Fibroblast of lung (primary cell): ENCODE measurements around the gene KPNA6.

Experiments
- EZH2 ChIP-seq: IDR thresholded peaks from 2 replicates; pipeline ENCODE4 v1.5.1; 2012; ENCODE audit warnings: low read length, control low read depth, mild to moderate bottlenecking; ENCODE audit errors: missing control alignments
- TF ChIP-seq, protein P1 (sequence below), 2 donors: IDR thresholded peaks in 1 of 2; conservative IDR thresholded peaks in 1 of 2; 1 replicate in 1 of 2; 2 replicates in 1 of 2; pipeline ENCODE4 v1.5.1; 2011 to 2012; ENCODE audit warnings: low read length in 2 of 2, control low read depth in 1 of 2, inconsistent platforms in 1 of 2, low read depth in 1 of 2, mild to moderate bottlenecking in 1 of 2

DNA sequence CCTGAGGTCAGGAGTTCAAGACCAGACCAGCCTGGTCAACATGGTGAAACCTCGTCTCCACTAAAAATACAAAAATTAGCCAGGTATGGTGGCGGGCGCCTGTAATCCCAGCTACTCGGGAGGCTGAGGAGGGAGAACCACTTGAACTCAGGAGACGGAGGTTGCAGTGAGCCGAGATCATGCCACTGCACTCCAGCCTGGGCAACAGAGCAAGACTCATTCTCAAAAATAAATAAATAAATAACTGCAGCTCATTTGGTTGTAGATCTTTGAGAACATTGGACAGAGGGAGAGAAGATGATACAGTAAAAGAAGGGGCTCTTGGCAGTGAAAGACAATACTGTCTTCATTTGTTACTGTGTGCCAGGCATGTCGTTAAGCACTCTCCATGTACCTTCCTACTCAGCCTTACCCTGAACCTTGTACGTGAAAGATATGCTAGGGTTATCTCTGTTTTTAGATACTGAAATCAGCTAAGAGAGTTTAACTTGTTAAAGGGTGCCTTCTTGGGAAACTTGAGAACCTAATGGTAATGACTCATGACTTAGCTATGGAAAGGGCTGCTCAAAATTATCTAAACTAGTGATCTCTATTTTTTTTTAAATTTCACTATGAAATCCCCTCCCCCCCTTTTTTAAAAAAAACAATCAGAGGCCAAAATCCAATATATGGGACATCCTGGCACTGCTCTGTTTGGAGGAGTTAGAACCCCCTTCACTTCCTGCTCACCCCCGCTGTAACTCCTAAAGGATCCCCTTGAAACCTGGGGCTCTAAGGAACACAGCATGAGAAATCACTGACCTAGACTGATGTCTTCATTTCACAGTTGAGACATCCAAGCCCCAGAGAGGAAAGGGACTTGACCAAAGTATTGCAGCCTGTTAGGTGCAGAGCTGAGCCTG, 6.8 kb upstream of the KPNA6 start:
- TF ChIP-seq, protein P1, sequence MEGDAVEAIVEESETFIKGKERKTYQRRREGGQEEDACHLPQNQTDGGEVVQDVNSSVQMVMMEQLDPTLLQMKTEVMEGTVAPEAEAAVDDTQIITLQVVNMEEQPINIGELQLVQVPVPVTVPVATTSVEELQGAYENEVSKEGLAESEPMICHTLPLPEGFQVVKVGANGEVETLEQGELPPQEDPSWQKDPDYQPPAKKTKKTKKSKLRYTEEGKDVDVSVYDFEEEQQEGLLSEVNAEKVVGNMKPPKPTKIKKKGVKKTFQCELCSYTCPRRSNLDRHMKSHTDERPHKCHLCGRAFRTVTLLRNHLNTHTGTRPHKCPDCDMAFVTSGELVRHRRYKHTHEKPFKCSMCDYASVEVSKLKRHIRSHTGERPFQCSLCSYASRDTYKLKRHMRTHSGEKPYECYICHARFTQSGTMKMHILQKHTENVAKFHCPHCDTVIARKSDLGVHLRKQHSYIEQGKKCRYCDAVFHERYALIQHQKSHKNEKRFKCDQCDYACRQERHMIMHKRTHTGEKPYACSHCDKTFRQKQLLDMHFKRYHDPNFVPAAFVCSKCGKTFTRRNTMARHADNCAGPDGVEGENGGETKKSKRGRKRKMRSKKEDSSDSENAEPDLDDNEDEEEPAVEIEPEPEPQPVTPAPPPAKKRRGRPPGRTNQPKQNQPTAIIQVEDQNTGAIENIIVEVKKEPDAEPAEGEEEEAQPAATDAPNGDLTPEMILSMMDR (conservative IDR thresholded peaks at IDR 0.05 in 1 of 2, IDR thresholded peaks at IDR 0.05 in 1 of 2; ENCODE audit: low read depth in 1 of 2, low read length in 2 of 2) = no peak
- no peak for TF ChIP-seq EZH2
